H1 (cell line): Measurements from ENCODE around the gene BSG. TPM values are rescaled to one million over a fixed set of nuclear protein-coding genes. Genes with fewer than 3 reads are reported as not detected.

Source experiments
- CTCF ChIA-PET: fragments of 300-600 bp; sonication (Branson Sonifier 250); formaldehyde crosslinking; loops from one replicate; lab custom pipeline; 2021; ENCODE audit not compliant: partially characterized antibody; lab: Charles Lee
- POLR2A ChIA-PET: fragments of 300-600 bp; sonication (Branson Sonifier 250); formaldehyde crosslinking; loops from one replicate; lab custom pipeline; 2021; ENCODE audit warnings: inconsistent platforms; ENCODE audit not compliant: partially characterized antibody; lab: Charles Lee
- DNase-seq, 2 experiments: peaks; one replicate each; pipeline versions ENCODE4 v3.0.0 to v3.0.0-alpha.2; 2010 to 2022; ENCODE audit warnings: low spot score in 2 of 2, low read depth in 1 of 2, mixed read lengths in 1 of 2
- FAIRE-seq: peaks from 2 replicates; lab custom pipeline; 2011; peaks lifted over from hg19 to GRCh38; lab: Jason Lieb, UNC
- H2AFZ ChIP-seq: 2 replicates; pipeline ENCODE4 v1.8.1; 2012; ENCODE audit warnings: low read length, inconsistent platforms
- H2AK5ac ChIP-seq: 2 replicates; pipeline ENCODE4 v1.6.1; 2013; ENCODE audit warnings: low read depth, low read length
- H2BK120ac ChIP-seq: replicated peaks from 2 replicates; pipeline ENCODE3; 2013; ENCODE audit warnings: low read depth, low read length, inconsistent platforms
- H2BK12ac ChIP-seq: 2 replicates; pipeline ENCODE4 v1.6.1; 2013; ENCODE audit warnings: low read depth, low read length
- H2BK15ac ChIP-seq: 2 replicates; pipeline ENCODE4 v1.6.1; 2013; ENCODE audit warnings: low read length
- H2BK20ac ChIP-seq: 2 replicates; pipeline ENCODE4 v1.6.1; 2013; ENCODE audit warnings: low read length
- H2BK5ac ChIP-seq: 2 replicates; pipeline ENCODE4 v1.6.1; 2013; ENCODE audit warnings: low read depth, low read length
- H3K14ac ChIP-seq: 2 replicates; pipeline ENCODE4 v1.6.1; 2013; ENCODE audit warnings: inconsistent platforms; ENCODE audit not compliant: insufficient read length
- H3K18ac ChIP-seq: 2 replicates; pipeline ENCODE4 v1.6.1; 2013; ENCODE audit warnings: low read length; ENCODE audit errors: extremely low read depth
- H3K23ac ChIP-seq: 2 replicates; pipeline ENCODE4 v1.6.1; 2013; ENCODE audit warnings: inconsistent platforms; ENCODE audit not compliant: insufficient read length
- H3K23me2 ChIP-seq: 2 replicates; pipeline ENCODE4 v1.6.1; 2013; ENCODE audit warnings: low read depth, low read length
- H3K27ac ChIP-seq: 2 replicates; pipeline ENCODE4 v1.6.1; 2011; ENCODE audit warnings: low read depth, low read length, inconsistent platforms
- H3K27me3 ChIP-seq, 4 experiments: replicated peaks in 1 of 4; 1 replicate in 1 of 4; 2 replicates in 3 of 4; pipeline versions ENCODE4 v1.6.1 to v1.8.1; 2011 to 2013; ENCODE audit warnings: low read length in 3 of 4, mild to moderate bottlenecking in 3 of 4, inconsistent platforms in 2 of 4, mixed read lengths in 2 of 4, moderate library complexity in 1 of 4; ENCODE audit not compliant: control insufficient read depth in 3 of 4, insufficient read depth in 3 of 4; ENCODE audit errors: extremely low read depth in 1 of 4
- H3K36me3 ChIP-seq, 4 experiments: 2 replicates each; pipeline versions ENCODE4 v1.6.1 to v1.8.1; 2011 to 2013; ENCODE audit warnings: mild to moderate bottlenecking in 4 of 4, low read length in 3 of 4, moderate library complexity in 2 of 4, control low read depth in 1 of 4, inconsistent platforms in 1 of 4; ENCODE audit not compliant: insufficient read depth in 4 of 4, control insufficient read depth in 2 of 4
- H3K4ac ChIP-seq: replicated peaks from 2 replicates; pipeline ENCODE3; 2013; ENCODE audit warnings: low read length, low read depth, mixed read lengths, inconsistent platforms; ENCODE audit not compliant: insufficient read length
- H3K4me1 ChIP-seq, 4 experiments: replicated peaks in 1 of 4; 1 replicate in 1 of 4; 2 replicates in 3 of 4; pipeline versions ENCODE4 v1.6.1 to v1.8.1; 2011 to 2013; ENCODE audit warnings: low read length in 3 of 4, inconsistent platforms in 2 of 4, mixed read lengths in 1 of 4; ENCODE audit not compliant: insufficient read depth in 4 of 4, control insufficient read depth in 3 of 4
- H3K4me2 ChIP-seq, 2 experiments: 2 replicates each; pipeline versions ENCODE4 v1.6.1 to v1.8.1; 2011 to 2013; ENCODE audit warnings: low read depth in 2 of 2, low read length in 2 of 2, control low read depth in 1 of 2, inconsistent platforms in 1 of 2, mild to moderate bottlenecking in 1 of 2; ENCODE audit not compliant: insufficient read depth in 1 of 2
- H3K4me3 ChIP-seq, 4 experiments: fragments of 200-600, 300-600 bp in 1 of 4; sonication (generic), shearing (Covaris generic), sonication (Bioruptor Twin) in 1 of 4; 2 replicates each; pipeline versions ENCODE4 v1.5.1 to v1.8.1; 2011 to 2016; ENCODE audit warnings: low read length in 4 of 4, low read depth in 3 of 4, control low read depth in 2 of 4, inconsistent platforms in 2 of 4, mild to moderate bottlenecking in 2 of 4, mixed read lengths in 1 of 4, moderate library complexity in 1 of 4; ENCODE audit not compliant: insufficient read depth in 2 of 4; ENCODE audit errors: extremely low read depth in 1 of 4
- H3K56ac ChIP-seq: replicated peaks from 2 replicates; pipeline ENCODE3; 2013; ENCODE audit warnings: low read depth, mild to moderate bottlenecking, mixed read lengths, low read length, inconsistent platforms; ENCODE audit not compliant: insufficient read length
- H3K79me1 ChIP-seq: 2 replicates; pipeline ENCODE4 v1.6.1; 2013; ENCODE audit warnings: low read depth, low read length, control low read depth
- H3K79me2 ChIP-seq, 2 experiments: 2 replicates each; pipeline versions ENCODE4 v1.6.1 to v1.8.1; 2012 to 2013; ENCODE audit warnings: low read length in 2 of 2, mild to moderate bottlenecking in 2 of 2, inconsistent platforms in 1 of 2; ENCODE audit not compliant: insufficient read depth in 2 of 2, control insufficient read depth in 1 of 2
- H3K9ac ChIP-seq, 4 experiments: replicated peaks in 1 of 4; 1 replicate in 1 of 4; 2 replicates in 3 of 4; pipeline versions ENCODE4 v1.6.1 to v1.8.1; 2011 to 2013; ENCODE audit warnings: low read depth in 3 of 4, low read length in 3 of 4, control low read depth in 2 of 4, mild to moderate bottlenecking in 2 of 4, moderate library complexity in 2 of 4, inconsistent platforms in 1 of 4; ENCODE audit errors: extremely low read depth in 1 of 4
- H3K9me3 ChIP-seq, 2 experiments: 2 replicates each; pipeline versions ENCODE4 v1.6.1 to v1.8.1; 2012 to 2013; ENCODE audit warnings: mild to moderate bottlenecking in 2 of 2, moderate library complexity in 2 of 2, control low read depth in 1 of 2, inconsistent platforms in 1 of 2, low read depth in 1 of 2, low read length in 1 of 2, mixed read lengths in 1 of 2; ENCODE audit not compliant: insufficient read depth in 2 of 2
- H4K20me1 ChIP-seq, 2 experiments: replicated peaks in 1 of 2; 2 replicates each; pipeline versions ENCODE3 to v1.8.1; 2011 to 2013; ENCODE audit warnings: inconsistent platforms in 2 of 2, low read length in 2 of 2, mild to moderate bottlenecking in 1 of 2; ENCODE audit not compliant: insufficient read depth in 2 of 2, control insufficient read depth in 1 of 2
- H4K5ac ChIP-seq: 2 replicates; pipeline ENCODE4 v1.6.1; 2013; ENCODE audit warnings: low read length, low read depth, mixed read lengths, inconsistent platforms; ENCODE audit not compliant: insufficient read length
- H4K8ac ChIP-seq: 2 replicates; pipeline ENCODE4 v1.8.0; 2013; ENCODE audit warnings: mild to moderate bottlenecking, moderate library complexity, low read length, inconsistent platforms; ENCODE audit not compliant: insufficient read depth; ENCODE audit errors: extremely low read depth
- H4K91ac ChIP-seq: replicated peaks from 2 replicates; pipeline ENCODE3; 2013; ENCODE audit warnings: low read length, mixed read lengths, inconsistent platforms; ENCODE audit not compliant: insufficient read length
- ASH2L ChIP-seq: fragments of 200-600, 300-600 bp; sonication (generic); IDR thresholded peaks from one replicate; pipeline ENCODE4 v1.7.1; 2017; ENCODE audit warnings: low read length
- CBX5 ChIP-seq: fragments of 300-800, 300-1000 bp; sonication (generic); IDR thresholded peaks from 2 replicates; pipeline ENCODE4 v1.7.1; 2016; ENCODE audit warnings: antibody characterized with exemption, low read length, low read depth
- CHD2 ChIP-seq: IDR thresholded peaks from 2 replicates; pipeline ENCODE4 v1.6.1; 2012; ENCODE audit warnings: low read length, improper control_type of control experiment
- CREB1 ChIP-seq: IDR thresholded peaks from 2 replicates; pipeline ENCODE4 v1.6.1; 2012; ENCODE audit warnings: inconsistent platforms
- CTBP2 ChIP-seq: IDR thresholded peaks from 2 replicates; pipeline ENCODE4 v1.7.0; 2011; ENCODE audit warnings: borderline replicate concordance, mild to moderate bottlenecking, moderate library complexity, mixed read lengths, low read length; ENCODE audit not compliant: insufficient read depth, insufficient read length
- KDM1A ChIP-seq: fragments of 200-600, 300-600 bp; sonication (generic); IDR thresholded peaks from 2 replicates; pipeline ENCODE4 v1.7.1; 2016; ENCODE audit warnings: mild to moderate bottlenecking, low read length, borderline replicate concordance
- SP1 ChIP-seq: IDR thresholded peaks from 2 replicates; pipeline ENCODE4 v1.6.1; 2011; ENCODE audit warnings: low read depth, low read length
- SP2 ChIP-seq: IDR thresholded peaks from 2 replicates; pipeline ENCODE4 v1.6.1; 2012; ENCODE audit warnings: mild to moderate bottlenecking, low read length, inconsistent platforms
- TAF1 ChIP-seq: IDR thresholded peaks from 2 replicates; pipeline ENCODE4 v1.6.1; 2011; ENCODE audit warnings: mild to moderate bottlenecking, low read depth, low read length
- ZNF274 ChIP-seq: IDR thresholded peaks from 2 replicates; pipeline ENCODE4 v1.7.0; 2012; ENCODE audit warnings: low read length, borderline replicate concordance; ENCODE audit errors: extremely low read depth
- WGBS, 2 experiments: shearing (Covaris generic) in 1 of 2; methylation state at CpG; one replicate each; pipeline versions ENCODE4 v1.1.6 to v1.1.7; 2013 to 2015; ENCODE audit warnings: low lambda C conversion rate in 2 of 2, mixed read lengths in 2 of 2, inconsistent platforms in 1 of 2, low coverage in 1 of 2, missing lambda C conversion rate in 1 of 2; ENCODE audit not compliant: insufficient replicate concordance in 2 of 2, insufficient coverage in 1 of 2, insufficient read length in 1 of 2; ENCODE audit errors: extremely low coverage in 1 of 2, missing lambda C conversion rate in 1 of 2; 5-methylcytosine and 5-hydroxymethylcytosine counted together
- polyA plus RNA-seq, 7 experiments: library from polyadenylated mRNA; depleted of rRNA in 3 of 7; stranded (reverse) in 5 of 7; unstranded in 2 of 7; fragments of >200 nt in 5 of 7; fragments of 200-250 nt in 2 of 7; gene quantifications; 1 replicate in 5 of 7; 2 replicates in 1 of 7; 4 replicates in 1 of 7; pipeline versions ENCODE4 v1.2.1 to v1.2.3, GENCODE V29; 2011 to 2013; ENCODE audit warnings: missing spikeins in 2 of 7, mixed read lengths in 2 of 7
- total RNA-seq: library from RNA; stranded (reverse); fragmentation: NEBNext Ultra II Directional; extraction: Animal tissue kit (Norgen Biotek cat#: 25700); gene quantifications from 2 replicates; pipeline ENCODE4 v1.2.1, GENCODE V29; 2021
- TF ChIP-seq, protein P1 (sequence below): IDR thresholded peaks from 2 replicates; pipeline ENCODE4 v1.6.1; 2011; ENCODE audit warnings: low read depth, mild to moderate bottlenecking, low read length; ENCODE audit not compliant: insufficient read depth
- TF ChIP-seq, protein P2 (sequence below): IDR thresholded peaks from 2 replicates; pipeline ENCODE4 v1.6.1; 2012; ENCODE audit warnings: inconsistent platforms

BSG gene
- total and polyA plus RNA-seq, 2 of the 8 experiments (the other 6 are each of a cell fraction or from before 2014, with no cell fraction given) = 726 to 1,055 TPM

DNA sequence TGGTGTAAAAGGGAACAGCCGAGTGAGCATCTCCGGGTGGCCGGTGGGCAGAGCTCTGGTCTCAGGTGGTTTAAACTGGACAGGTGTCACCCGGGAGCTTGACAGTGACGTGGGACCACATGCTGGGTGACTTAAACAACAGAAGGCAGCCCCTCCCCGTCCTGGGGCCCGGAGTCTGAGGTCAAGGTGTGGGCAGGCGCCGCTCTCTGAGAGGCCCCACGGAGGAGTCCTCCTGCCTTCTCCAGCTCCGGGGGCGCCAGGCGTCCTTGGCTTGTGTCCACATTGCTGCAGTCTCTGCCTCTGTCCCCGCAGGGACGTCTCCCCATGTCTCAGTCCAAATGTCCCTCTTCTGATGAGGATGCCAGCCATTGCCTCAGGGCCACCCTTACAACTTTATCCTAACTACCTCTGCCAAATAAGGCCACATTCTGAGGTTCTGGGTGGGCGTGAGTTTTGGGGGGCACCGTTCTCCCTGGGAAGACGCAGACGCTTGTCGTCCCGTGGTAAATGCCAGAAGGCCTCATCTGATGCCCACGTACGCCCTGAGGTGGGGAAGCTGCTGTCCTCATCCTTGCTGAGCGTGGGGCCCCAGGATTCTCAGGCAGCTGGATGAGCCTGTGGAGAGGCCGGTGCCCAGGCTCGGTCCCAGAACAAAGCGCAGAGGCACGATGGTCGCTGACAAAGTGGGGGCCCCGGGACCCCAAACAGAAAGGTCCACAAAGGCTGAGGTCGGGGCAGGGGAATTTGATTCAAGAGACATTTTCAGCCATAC is 15.6 kb upstream of the BSG start:
- Histone ChIP-seq H3K79me1 (no peaks in the 10 kb centered on the region), H2AFZ (no peak overlapping the region), H3K27ac (no peak overlapping the region), H2BK120ac (no peak overlapping the region), H2BK15ac (no peak overlapping the region), H2AK5ac (no peak overlapping the region), H2BK20ac (no peak overlapping the region), H3K14ac (no peak overlapping the region), H4K91ac (no peak overlapping the region), H2BK5ac (no peak overlapping the region), H3K23ac (no peak overlapping the region), H3K4ac (no peak overlapping the region), H3K9me3 (no peaks in the 10 kb centered on the region; a peak in 1 of 4 replicates), H4K20me1 (peaks cover 0 to 2% of the 10 kb centered on the region in 2 experiments), H3K4me3 (no peak overlapping the region), H3K27me3 (no peaks in the 10 kb centered on the region), H3K56ac (no peak overlapping the region), H4K5ac (no peak overlapping the region), H3K4me2 (no peak overlapping the region), H3K79me2 (no peaks in the 10 kb centered on the region), H4K8ac (no peak overlapping the region), H3K9ac (no peak overlapping the region), H3K23me2 (no peaks in the 10 kb centered on the region; the same call in 1 of the 2 replicates), H2BK12ac (no peak overlapping the region), H3K4me1 (no peaks in the 10 kb centered on the region; a peak in 2 of 7 replicates), H3K18ac (no peak overlapping the region; the same call in 1 of the 2 replicates), H3K36me3 (no peaks in the 10 kb centered on the region)
- ChIA-PET POLR2A (interaction anchor here (0.7 to 7.1 kb wide), 7 partner anchors 11 to 25 kb away, joined by 3 to 38 read pairs (median 10); partner anchors contain the start of genes BSG and CDC34), CTCF (interaction anchor here (1.3 to 1.4 kb wide), 2 partner anchors 20 to 24 kb away, joined by 4 to 5 read pairs; no protein-coding TSS in a partner anchor)
- WGBS, 2 experiments = 90% methylated on average over 27 of the region's 31 CpGs; no CpG with 5 or more reads in 1 of the 2 experiments
- DNase-seq (no peak), FAIRE-seq (no peak)
- TF ChIP-seq CHD2 (no peak), ASH2L (no peak), CTBP2 (no peak), SP2 (no peak), ZNF274 (no peak), TAF1 (no peak), KDM1A (no peak), CREB1 (no peak), CBX5 (no peak), SP1 (no peak)
- TF ChIP-seq, protein P1, sequence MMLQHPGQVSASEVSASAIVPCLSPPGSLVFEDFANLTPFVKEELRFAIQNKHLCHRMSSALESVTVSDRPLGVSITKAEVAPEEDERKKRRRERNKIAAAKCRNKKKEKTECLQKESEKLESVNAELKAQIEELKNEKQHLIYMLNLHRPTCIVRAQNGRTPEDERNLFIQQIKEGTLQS = no peak
- TF ChIP-seq, protein P2, sequence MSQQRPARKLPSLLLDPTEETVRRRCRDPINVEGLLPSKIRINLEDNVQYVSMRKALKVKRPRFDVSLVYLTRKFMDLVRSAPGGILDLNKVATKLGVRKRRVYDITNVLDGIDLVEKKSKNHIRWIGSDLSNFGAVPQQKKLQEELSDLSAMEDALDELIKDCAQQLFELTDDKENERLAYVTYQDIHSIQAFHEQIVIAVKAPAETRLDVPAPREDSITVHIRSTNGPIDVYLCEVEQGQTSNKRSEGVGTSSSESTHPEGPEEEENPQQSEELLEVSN = no peak
